ENCODE data around the gene GPC6.
A peak's percentile ranks its signal among the peaks of the same experiment; 100 is the strongest.

The GPC6 gene

DNA sequence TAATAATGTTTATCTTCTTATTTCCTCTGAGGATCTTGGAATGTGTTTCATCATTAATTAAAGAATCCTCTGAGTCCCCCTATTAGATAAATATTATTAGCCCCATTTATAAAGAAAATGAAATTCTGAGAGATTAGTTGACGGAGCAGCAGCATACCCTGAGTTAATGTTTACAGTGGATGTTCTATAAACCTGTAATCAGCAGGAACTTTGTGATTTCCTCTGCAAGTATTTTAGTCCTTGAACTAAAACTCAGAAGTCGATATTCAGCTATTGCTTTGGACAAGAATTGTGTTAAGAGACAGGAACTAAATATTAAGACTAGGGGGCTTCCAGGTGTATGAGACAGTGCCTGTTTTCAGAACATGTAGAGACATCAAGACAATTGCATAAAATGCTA lies 1009.5 kb downstream of the GPC6 start:
- DNase-seq, result no peak

DNA sequence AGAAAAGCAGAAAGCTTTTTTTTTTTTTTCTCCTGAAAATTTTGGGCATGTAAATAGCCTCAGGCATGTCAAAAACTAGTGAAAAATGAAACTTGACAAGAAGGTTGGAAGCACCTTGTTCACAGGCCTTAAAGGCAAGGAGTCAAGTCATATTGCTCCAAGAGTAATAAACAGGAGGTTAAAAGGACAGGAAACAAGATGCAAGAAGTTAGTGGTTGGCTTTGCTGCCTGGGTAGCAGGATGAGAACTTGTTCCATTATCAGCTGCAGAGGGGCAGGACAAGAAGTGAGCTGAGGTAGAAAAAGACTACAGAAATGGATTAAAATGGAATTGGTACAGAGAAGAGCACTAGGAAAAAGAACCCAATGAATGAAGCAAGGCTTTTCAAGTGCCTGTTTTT lies 1010.3 kb downstream of the GPC6 start:
- no peak for DNase-seq

DNA sequence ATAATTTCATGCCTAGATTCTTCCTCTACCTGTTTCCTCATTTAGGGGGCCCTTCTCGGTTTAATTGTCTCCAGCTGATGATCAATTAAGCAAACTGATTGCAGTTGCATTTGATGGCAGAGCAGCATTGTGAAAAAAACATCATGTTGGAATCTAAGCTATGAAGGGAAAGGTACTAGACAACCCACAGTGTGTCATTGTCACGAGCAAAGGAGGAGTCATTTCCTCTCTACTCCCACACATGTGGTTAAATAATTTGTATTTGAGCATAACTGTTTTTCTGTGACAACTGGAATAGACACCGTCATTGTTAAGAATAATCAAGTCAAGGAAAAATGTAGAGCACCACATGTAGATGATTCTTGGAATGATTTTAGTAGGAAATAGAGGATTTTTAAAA lies 1012.5 kb downstream of the GPC6 start:
- DNase-seq, result no peak

DNA sequence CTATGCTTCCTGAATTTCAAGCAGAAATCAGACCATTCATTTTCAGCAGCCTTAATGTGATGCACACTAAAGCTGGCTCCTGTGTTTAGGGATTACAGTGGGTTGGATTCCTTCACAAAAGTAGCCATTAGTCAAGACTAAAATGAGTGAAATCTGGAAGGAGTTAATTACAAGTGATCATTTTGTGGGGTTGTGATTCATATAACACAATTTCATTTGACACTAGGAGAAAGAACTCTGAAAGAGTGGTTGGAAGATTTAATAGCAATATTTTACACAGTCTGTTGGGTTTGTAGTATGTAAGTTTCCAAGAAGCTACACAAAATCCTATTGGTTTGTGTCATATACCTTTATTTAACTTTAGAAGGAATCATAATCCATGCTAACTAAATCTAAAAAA lies 1015.9 kb downstream of the GPC6 start:
- DNase-seq, result no peak

DNA sequence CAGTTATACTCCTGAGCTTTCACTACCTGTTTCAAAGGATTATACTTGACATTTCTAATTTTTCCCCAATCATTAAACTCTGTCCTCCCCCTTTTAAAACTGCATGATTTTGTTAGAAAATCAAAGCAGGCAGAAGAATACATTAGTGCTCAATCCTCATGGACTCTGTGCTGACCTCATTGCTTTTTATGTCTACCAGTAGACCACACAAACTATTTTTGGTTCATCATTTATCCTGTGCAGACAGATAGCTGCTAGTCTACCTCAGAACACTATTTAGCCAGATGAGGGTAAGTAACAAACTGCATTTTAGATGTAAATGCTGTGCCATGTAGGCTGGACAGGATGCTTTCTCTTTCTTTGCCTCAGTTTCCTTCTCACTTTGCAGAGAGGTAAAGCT lies 1016.9 kb downstream of the GPC6 start:
- no peak for DNase-seq

DNA sequence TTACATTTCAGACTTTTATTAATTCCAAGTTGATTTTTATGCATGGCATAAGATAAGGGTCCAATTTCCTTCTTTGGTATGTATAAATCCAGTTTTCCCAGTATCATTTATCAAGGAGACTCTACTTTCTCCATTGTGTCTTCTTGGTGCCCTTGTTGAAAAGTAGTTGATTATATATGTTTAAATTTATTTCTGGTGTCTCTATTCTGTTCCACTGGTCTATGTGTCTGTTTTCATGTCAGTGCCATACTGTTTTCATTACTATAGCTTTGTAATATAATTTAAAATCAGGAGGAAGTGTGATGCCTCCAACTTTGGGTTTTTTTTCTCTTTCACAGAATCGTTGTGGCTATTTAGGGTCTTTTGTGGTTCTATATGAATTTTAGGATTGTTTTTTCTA lies 1019.9 kb downstream of the GPC6 start:
- DNase-seq, result no peak

DNA sequence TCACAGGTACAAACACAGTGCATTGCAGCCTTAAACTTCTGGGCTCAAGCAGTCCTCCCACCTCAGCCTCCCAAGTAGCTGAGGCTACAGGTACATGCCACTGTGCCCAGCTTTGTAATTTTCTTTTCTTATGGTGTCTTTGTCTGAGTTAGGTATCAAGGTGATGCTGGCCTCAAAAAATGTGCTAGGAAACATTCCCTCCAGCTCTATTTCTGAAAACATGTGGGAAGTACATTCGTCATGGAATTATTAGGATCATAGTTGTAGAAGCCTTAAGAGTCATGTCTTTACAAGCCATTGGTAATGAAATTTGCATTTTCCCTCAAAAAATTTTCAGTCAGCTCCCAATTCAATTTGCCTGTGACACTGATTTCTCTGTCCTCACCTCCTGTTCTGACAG lies 1021.3 kb downstream of the GPC6 start:
- DNase-seq, result no peak

DNA sequence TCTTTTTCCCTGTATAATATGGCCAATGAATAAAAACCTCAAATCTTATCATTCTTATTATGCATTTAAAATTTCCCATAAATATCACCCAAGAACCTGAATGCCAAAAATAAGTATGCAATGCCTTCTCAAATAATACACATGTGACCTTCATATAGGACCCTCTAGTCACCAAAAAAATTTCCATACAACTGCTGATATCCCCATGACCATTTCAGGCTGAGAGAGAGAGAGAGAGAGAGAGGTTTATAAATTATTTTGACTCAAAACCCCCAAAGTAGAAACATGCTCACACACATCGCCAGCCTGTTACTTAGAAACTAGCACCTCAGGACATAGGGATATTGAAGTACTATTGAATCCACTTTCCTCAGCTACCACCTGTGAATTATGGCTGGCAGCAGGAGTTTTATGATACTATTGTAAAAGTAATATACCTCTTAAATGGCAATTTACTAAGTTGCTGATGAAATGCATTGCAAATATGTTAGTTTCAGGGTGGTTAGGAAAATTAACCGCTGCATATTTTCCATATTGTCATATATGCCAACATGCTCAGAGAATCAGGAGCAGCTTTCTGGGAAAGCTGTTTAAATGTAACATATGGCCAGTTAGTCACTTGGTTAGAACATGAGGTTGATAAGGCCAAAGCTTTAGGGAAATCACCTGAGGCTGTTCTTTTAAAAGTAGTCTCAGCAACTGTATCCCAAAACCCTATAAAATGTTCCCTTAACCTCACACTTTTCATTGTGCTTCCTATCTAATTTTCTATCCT lies 1022.0 kb downstream of the GPC6 start:
- DNase-seq, result no peak

DNA sequence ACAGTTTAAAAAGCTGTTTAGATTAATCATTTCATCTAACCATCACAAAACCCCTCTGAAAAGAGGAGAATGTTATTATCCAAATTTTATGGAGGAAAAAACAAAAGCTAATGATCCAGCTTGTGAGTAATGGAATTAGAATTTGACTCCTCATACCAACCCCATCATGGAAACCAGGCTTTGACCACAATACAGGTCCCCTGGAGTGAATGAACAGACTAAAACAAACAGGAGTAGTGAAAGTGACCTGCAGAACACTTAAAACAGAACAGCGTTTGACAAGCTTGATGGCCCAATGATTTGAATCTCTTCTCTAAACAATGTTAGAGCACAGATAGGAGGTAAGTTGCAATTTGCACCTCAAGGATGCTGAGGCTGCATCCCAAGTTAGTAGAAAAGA lies 1022.9 kb downstream of the GPC6 start:
- peak; percentile 39 for DNase-seq

DNA sequence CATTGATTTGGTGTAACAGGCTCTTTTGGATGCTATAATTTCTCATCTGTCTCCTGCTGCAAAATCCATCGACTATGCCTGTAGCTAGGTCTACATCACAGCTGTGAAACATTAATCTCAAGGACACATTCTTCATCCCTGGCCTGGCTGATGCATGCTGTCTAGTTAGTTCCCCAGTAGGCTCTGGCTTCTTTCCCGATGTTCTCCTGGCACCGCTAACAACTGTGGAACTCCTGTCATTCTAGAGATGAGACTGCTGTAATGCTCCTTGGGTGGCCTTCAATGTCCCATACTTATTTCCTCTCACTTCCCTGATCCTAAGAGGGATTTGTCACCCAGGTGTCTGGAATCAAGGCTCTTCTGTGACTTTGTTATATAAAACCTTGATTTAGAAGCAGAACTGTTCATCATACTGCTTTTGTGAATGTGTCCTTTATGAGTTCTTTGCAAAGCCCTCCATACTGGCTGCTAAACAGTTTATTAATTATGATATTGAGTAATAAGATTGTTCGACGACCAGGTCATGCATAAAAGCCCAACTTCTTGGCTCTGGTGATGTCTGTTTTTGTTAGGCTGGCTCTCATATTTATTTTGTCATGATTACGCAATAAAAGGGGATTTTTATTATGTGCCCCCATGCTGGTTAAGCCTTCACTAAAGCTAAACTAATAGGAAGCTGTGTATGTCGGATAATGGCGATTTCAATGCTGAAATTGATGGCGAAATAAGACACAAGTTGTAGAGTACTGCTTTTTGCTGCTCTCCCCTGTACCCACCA lies 1025.4 kb downstream of the GPC6 start:
- no peak for DNase-seq

DNA sequence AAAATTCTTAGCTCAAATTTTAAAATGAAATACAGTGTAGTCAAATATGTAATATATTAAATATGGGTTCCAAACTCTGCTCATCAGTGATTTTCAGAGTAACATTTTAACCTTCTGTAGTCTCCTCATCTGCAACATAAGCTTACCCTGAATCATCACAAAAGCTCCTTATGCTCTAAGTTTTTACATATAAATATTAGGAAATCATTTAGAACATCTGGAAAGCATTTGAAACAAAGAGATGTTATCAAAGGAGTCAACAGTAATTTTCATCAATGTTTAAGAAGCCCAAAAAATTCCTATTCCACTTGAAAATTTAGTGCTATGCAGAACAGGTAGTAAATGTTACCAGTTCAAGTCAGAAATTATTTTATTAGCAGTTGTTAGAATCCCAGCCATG lies 1028.1 kb downstream of the GPC6 start:
- no peak for DNase-seq

DNA sequence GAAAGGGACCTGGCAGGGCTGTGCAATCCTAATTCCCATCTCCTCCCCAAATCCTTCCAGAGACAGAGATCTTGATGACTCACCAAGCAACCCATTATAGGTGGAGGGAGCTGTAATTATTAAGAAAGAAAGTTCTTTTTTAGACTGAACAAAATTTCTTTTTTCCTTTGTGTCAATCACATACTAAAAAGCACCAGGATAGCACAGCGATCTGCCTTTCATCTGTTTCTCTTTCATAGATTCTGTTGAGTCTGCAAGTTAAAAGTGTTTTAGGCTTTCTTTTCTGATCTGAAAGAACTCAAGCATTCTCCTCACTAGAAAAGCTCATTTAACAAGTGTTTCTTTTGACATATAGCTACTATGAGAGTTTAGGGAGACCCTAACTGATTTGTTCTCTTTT lies 1030.1 kb downstream of the GPC6 start:
- DNase-seq, result no peak

DNA sequence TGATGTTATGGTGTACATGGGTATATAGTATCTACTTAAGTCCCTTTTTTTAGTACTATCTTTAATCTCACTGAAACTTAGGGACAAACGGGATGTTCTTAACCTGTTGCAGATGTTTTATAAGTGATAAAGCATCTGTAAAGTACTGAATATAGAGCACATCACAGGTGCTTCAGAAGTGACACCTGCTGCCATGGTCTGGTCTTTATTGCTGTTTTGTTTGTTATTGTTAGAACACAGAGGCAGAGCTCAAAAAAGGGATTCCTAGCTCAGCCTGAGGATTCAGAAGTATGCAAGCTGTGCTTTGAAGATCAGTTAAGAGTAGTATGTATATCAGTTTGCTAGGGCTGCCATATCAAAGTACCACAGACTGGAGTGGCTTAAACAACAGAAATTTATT lies 1033.4 kb downstream of the GPC6 start:
- no peak for DNase-seq

DNA sequence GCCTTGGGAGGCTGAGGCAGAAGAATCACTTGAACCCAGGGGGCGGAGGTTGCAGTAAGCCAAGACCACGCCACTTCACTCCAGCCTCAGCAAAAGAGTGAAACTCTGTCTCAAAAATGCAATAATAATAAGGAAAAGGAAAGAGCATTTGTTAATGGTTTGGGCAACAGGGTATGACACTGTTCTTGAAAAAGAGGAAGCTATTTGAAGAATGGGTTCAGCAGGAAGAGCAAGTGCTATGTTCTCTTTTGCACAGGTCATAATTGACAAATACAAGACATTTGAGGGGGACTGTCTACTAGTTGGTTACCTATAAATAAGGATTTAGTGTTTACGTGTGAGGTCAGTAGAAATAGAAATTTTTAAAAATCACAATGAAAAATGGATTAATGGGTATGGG lies 1034.6 kb downstream of the GPC6 start:
- DNase-seq, result no peak

DNA sequence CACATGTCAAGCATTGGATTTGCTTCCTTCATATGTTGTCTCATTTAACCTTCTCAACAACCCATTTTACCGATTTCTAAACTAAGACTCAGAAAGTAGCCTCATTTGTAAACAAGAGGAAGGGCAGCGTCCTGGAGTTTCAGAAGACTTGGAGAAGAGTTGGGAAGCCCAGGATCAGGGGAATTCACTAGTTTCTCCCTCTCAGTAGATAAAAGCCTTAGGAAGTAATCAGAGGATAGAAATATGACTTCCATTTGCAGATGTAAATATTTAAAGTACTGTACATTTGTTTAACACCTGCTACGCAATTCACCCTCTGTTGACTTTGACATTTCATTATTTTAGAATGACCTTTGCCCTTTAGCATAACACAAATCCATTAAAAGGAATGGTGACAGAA lies 1036.4 kb downstream of the GPC6 start:
- no peak for DNase-seq

DNA sequence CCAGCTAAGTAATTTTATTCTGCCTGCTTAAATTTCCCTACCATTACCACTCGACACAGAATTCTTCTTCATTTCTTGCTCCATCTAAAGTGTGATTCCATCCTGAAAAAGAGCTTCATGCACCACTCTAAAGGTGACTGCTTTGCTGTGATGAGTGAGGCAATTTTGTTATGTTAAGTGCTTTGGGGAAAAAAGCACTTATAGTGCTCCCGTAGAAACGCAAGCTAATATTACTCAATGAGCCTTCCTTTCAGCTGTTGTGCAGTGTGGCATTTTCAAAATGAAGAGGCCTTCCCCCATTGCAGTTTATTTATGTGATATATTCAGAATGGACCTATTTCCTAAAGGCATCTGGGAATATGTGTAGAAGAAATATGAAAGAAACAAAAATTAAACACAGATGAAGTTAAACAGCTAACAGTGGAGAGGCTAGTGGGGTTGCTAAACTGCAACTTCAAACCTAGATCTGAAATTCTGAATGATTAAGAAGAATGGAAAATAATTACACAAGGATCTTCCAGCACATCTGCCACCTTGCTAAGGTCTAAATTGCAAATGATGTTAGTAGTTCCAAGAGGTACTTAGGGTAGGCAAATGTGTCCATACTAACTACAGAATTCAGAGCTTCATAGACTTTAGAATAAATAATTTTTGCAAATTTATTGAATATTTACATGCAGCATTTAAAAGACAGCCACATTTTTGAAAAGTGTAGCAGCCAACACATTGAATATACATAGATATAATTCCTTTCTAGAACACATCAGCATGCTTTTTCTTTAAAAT lies 1041.2 kb downstream of the GPC6 start:
- no peak for DNase-seq

DNA sequence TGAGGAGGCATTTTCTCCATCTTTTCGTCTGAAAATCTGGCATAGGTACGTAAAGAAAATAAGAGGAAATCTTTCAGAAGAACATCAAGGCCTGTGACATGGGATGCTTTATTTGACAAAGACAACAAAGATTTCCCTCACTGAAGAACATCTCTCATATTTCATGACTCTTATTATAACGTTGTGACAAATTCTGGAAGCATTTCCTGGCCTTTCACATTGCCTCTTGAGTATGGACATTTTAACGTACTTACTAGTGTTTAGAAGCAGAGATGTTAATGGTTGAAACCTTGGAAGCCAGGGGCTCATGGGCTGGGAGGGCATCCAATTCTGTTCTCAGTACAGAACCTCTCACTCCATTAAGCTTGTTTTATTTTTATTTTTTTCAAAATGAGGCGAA lies 1042.1 kb downstream of the GPC6 start:
- DNase-seq, result no peak

DNA sequence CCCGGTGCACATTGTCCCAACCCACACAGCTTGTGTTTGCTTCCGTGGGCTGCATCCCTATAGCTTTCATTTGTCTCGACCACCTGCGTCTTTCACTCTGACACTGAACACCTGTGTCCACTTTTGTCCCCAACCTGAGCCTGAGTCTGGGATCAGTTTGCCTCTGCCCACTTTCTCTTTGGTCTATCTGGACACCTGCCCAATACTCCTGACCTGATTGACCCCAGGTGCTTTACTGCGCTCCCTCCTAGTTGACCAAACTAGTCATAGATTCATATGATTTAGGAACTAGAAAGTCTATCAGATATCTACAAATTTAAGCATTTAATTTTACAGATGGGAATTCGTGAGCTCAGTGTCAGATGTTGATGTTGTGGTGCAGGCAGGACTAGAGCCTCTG lies 1043.0 kb downstream of the GPC6 start:
- DNase-seq, result no peak

DNA sequence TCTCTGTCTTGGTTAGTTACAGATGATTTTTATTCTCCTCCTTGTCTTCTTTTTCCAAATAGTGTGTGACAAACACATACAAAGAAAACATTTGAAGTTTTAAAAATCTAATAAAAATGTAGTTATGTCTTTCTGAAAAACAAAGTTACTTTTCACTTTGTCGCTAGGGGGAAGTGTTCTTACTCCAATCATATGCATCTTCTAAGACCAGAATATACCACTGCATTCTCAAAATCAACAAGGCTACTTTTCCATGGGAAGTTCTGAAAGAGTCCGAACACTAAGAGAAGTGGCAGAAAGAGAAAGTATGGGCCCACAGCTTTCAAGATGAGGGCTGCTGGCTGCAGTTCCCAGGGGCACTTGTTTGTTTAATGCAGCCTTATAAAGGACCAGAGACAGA lies 1043.9 kb downstream of the GPC6 start:
- no peak for DNase-seq

DNA sequence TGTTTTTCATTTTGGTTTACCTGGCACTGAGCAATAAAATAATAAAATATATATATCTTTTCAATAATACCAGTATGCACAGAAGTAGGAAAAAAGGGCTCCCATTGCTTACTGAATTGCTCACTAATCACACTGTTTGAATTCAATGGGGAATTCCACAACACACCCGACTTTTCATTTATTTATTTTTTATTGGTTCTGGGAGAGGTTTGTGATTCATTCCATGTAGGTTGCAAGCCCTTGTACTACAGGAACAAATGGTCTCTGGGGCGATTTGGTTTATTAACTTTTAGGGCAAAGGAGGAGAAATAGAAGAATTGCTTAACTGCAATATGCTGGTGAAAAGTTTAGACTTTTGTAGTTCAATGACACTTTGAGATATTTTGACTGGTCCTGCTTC lies 1045.4 kb downstream of the GPC6 start:
- no peak for DNase-seq

DNA sequence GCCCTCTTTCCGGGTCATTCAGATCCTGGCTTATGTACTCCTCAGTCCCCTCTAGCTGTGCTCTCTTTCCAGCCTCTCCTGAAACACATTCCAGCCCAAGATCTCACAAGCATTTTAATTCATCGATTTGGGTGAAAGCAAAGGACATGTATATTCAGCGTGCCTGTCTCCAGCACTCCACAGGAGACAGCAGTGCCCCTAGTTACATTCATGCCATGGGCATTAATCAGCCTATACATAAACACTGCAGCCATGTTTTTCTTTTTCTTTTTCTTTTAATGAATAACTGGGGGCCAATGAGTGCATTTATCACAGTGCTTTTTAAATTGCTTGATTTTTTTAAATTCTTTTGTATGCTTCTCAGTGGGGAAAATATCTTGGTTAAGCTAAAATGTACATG lies 1053.7 kb downstream of the GPC6 start:
- no peak for DNase-seq

DNA sequence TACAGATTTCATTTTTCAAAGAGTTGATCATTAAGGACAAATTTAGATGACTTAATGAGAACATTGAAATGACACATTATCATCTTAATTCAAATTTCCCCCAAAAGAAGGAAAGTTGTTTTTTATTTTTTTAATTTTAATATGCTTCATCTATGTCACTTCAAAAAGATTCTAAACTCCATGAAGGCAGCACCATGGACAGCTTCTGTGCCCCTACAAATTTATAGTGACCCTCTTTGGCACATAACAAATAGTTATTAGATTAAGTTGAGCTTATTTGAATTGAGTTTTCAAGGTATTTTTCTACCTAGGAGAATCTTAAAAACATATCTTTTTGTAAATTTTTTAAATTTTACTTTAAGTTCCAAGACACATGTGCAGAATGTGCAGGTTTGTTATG lies 1054.2 kb downstream of the GPC6 start:
- DNase-seq, result no peak

DNA sequence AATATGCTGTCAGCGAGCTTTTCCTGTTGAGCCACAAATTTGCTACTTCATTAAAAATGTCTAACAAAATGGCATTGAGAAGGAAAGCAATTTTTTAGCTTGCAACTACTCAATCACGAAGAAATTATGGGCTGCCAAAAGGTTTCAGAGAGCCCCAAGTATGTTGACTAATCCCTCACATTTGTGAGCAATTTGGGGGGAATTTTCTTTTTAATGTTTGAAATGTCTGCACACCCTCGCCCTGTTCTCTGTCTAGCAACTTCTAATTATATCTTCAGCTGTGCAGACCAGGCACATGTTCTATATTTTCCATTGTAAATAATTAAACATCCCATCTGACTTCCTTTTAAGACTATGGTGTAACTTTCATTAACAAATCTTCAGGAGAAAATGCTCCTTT lies 1060.0 kb downstream of the GPC6 start:
- DNase-seq, result no peak
